ENCODE measurements around the gene SARDH. TPM values are rescaled to one million over a fixed set of nuclear protein-coding genes. Genes with fewer than 3 reads are reported as not detected.

SARDH gene
- total and polyA plus RNA-seq, 12 donors, result 0.81 to 9.6 (median 3.0) TPM

- peak in 2 of 7 donors; percentile 6 to 39 for DNase-seq
- TF ChIP-seq POLR2A (IDR thresholded peaks at IDR 0.05) (no peak), CTCF (IDR thresholded peaks at IDR 0.05) (no peak)
- intact Hi-C loops (cut with DNase I), result no loop called here
- Histone ChIP-seq H3K27me3 (no peaks in the 10 kb centered on the region), H3K4me1 (replicated peaks in 1 of 2) (no peaks in the 10 kb centered on the region), H3K27ac (no peak overlapping the region), H3K36me3 (replicated peaks in 1 of 2) (no peaks in the 10 kb centered on the region), H3K4me3 (no peak overlapping the region), H3K9me3 (replicated peaks in 1 of 3) (no peaks in the 10 kb centered on the region)
- WGBS, 4 donors, result 80 to 90% (median 83%) methylated on average over 10 of the region's 10 CpGs
Measured at GRCh38 chr9:133732639-133733408, 5.3 kb downstream of the SARDH start.

- Histone ChIP-seq H3K27ac (no peak overlapping the region), H3K4me3 (no peak overlapping the region), H3K9me3 (replicated peaks in 1 of 3) (no peaks in the 10 kb centered on the region), H3K4me1 (replicated peaks in 1 of 2) (no peaks in the 10 kb centered on the region), H3K36me3 (replicated peaks in 1 of 2) (no peaks in the 10 kb centered on the region), H3K27me3 (no peaks in the 10 kb centered on the region)
- intact Hi-C loops (cut with DNase I), result no loop called here
- no peak for TF ChIP-seq POLR2A (IDR thresholded peaks at IDR 0.05)
- TF ChIP-seq CTCF (IDR thresholded peaks at IDR 0.05), result no peak
- peak in 5 of 7 donors; percentile 13 to 62 (median 39) for DNase-seq
- 64 to 80% (median 73%) methylated on average over 8 to 30 of the region's 30 CpGs for WGBS, 4 donors
Measured at GRCh38 chr9:133731876-133732638, 6.1 kb downstream of the SARDH start.

GRCh38 chr9:133730994-133731715 is 7.0 kb downstream of the SARDH start:
- intact Hi-C loops (cut with DNase I), result no loop called here
- TF ChIP-seq POLR2A (IDR thresholded peaks at IDR 0.05), result no peak
- TF ChIP-seq CTCF (IDR thresholded peaks at IDR 0.05), result no peak
- Histone ChIP-seq H3K27ac (no peak overlapping the region), H3K36me3 (replicated peaks in 1 of 2) (no peaks in the 10 kb centered on the region), H3K27me3 (no peaks in the 10 kb centered on the region), H3K9me3 (replicated peaks in 1 of 3) (no peaks in the 10 kb centered on the region), H3K4me1 (replicated peaks in 1 of 2) (no peaks in the 10 kb centered on the region), H3K4me3 (no peak overlapping the region)
- peak in 3 of 7 donors; percentile 12 to 49 (median 14) for DNase-seq
- WGBS, 4 donors, result 86 to 90% (median 89%) methylated on average over 8 to 27 of the region's 27 CpGs
